Kidney epithelial cell (primary cell): ENCODE measurements around the gene PSMG4. TPM values are rescaled to one million over a fixed set of nuclear protein-coding genes. Genes with fewer than 3 reads are reported as not detected.

Source experiments
- DNase-seq: peaks from one replicate; pipeline ENCODE4 v3.0.0-alpha.2; 2010; ENCODE audit warnings: low read depth
- H3K27me3 ChIP-seq: 2 replicates; pipeline ENCODE4 v1.6.0; 2011; ENCODE audit warnings: low read length; ENCODE audit not compliant: control insufficient read depth, insufficient read depth
- H3K36me3 ChIP-seq: 2 replicates; pipeline ENCODE4 v1.5.1; 2011; ENCODE audit warnings: low read length; ENCODE audit not compliant: control insufficient read depth, insufficient read depth
- H3K4me3 ChIP-seq: 2 replicates; pipeline ENCODE4 v1.5.1; 2011; ENCODE audit warnings: low read depth, mild to moderate bottlenecking, control low read depth, low read length
- CTCF ChIP-seq: IDR thresholded peaks from 2 replicates; pipeline ENCODE4 v1.5.1; 2011; ENCODE audit warnings: mild to moderate bottlenecking, moderate library complexity, low read length, control low read depth, inconsistent platforms; ENCODE audit not compliant: insufficient read depth, poor library complexity, severe bottlenecking
- total RNA-seq: library from RNA; depleted of rRNA; stranded (reverse); fragments of >200 nt; gene quantifications from 2 replicates; pipeline ENCODE4 v1.2.3, GENCODE V29; 2015

The PSMG4 gene
- total RNA-seq, 1 donor from 2014 or later = 26.5 TPM

GRCh38 chr6:3314621-3315467, 56.1 kb downstream of the PSMG4 start:
- Histone ChIP-seq H3K36me3 (no peaks in the 10 kb centered on the region), H3K27me3 (no peaks in the 10 kb centered on the region), H3K4me3 (no peak overlapping the region)
- no peak for TF ChIP-seq CTCF
- DNase-seq = no peak

GRCh38 chr6:3315841-3316240, 57.1 kb downstream of the PSMG4 start:
- TF ChIP-seq CTCF = no peak
- no peaks in the 10 kb centered on the region for H3K27me3 ChIP-seq

GRCh38 chr6:3316331-3316730, 57.6 kb downstream of the PSMG4 start:
- no peak overlapping the region for H3K4me3 ChIP-seq
- TF ChIP-seq CTCF = no peak
- H3K27me3 ChIP-seq = no peaks in the 10 kb centered on the region
- no peak for DNase-seq
- no peaks in the 10 kb centered on the region for H3K36me3 ChIP-seq

More at GRCh38 chr6:3315841-3316240, 57.1 kb downstream of the PSMG4 start:
- no peaks in the 10 kb centered on the region for H3K36me3 ChIP-seq
- DNase-seq = no peak
- H3K4me3 ChIP-seq = no peak overlapping the region

GRCh38 chr6:3316818-3317217, 58.1 kb downstream of the PSMG4 start:
- H3K27me3 ChIP-seq = no peaks in the 10 kb centered on the region
- DNase-seq = no peak
- no peaks in the 10 kb centered on the region for H3K36me3 ChIP-seq
- no peak for TF ChIP-seq CTCF
- H3K4me3 ChIP-seq = no peak overlapping the region

Other genes starting within 250 kb of the PSMG4 start
- gene RIPK1, start 190.5 kb upstream of the PSMG4 start, total RNA-seq = 20.5 and 22.6 TPM in 2 replicates
- gene BPHL, start 140.2 kb upstream of the PSMG4 start, total RNA-seq = 26.6 and 29.1 TPM in 2 replicates
- gene TUBB2A, start 101.4 kb upstream of the PSMG4 start, total RNA-seq = 139 and 141 TPM in 2 replicates
- 287 and 316 TPM in 2 replicates for gene TUBB2B, start 31.3 kb upstream of the PSMG4 start, total RNA-seq
- gene SLC22A23, start 198.1 kb downstream of the PSMG4 start, total RNA-seq = 3.6 and 5.1 TPM in 2 replicates